Stimulated activated CD4-positive, alpha-beta T cell treated with anti-CD3 and anti-CD28 coated beads, TNF-alpha, amount 100 ng/mL, for 1 hour (primary cell): ENCODE data around the gene PMCH.
"Not testable (repeated sequence)": the region's sequence is repeated elsewhere in the genome, so short reads cannot be mapped to it uniquely, and the experiment has no call there.

Experiments
- DNase-seq, 3 donors: peaks; one replicate each; pipeline ENCODE4 v3.0.0-alpha.2; 2020; ENCODE audit warnings: low read depth in 3 of 3, low spot score in 1 of 3

The PMCH gene, protein sequence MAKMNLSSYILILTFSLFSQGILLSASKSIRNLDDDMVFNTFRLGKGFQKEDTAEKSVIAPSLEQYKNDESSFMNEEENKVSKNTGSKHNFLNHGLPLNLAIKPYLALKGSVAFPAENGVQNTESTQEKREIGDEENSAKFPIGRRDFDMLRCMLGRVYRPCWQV

DNA sequence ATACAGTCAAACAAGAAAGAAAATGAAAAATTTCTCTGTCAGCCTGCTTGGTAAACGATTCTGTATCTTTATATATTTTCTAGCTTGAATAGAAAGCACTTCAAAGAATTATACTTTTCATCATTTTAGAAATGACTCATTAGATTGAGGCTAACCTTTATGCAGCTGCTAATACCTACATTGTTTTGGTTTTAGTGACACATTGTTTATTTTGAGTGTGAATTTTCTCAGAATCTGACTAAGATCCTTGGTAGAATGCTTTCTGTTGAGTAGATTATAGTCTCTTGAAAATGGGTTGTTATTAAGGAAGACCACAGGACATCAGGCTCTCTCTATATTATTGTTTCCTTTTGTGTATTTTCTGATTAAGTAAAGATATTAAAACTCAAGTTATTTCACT lies at the start of gene PMCH:
Gene PMCH, minus strand, starts transcription at position 45 of the 400 bp plus-strand sequence. CDS start 63 bp downstream, outside the sequence.
- DNase-seq = no peak

DNA sequence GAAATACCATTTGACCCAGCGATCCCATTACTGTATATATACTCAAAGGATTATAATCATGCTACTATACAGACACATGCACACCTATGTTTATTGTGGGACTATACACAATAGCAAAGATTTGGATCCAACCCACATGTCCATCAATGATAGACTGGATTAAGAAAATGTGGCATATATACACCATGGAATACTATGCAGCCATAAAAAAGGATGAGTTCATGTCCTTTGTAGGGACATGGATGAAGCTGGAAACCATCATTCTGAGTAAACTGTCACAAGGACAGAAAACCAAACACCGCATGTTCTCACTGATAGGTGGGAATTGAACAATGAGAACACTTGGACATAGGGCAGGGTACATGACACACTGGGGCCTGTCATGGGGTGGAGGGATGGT lies 43.2 kb upstream of the PMCH start:
- DNase-seq = not testable (repeated sequence)

DNA sequence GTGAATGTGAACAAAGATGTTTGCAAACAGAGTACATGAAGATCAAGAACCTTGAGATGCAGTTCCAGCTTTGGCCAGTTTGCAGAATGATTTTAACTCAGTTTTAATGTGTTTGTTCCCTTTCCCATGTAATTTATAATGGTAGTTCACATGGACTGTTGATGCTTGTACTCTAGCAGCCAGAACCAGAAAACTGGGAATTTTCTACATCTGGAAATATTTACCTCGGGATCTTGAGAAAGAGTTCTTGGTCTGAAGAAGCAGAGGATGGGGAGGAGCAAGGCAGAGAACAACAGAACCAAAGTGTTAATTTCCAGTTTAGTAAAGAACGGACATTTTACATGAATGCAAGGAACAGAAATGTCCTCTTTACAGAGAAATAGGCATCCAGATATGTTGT lies 37.0 kb upstream of the PMCH start:
- DNase-seq = no peak

DNA sequence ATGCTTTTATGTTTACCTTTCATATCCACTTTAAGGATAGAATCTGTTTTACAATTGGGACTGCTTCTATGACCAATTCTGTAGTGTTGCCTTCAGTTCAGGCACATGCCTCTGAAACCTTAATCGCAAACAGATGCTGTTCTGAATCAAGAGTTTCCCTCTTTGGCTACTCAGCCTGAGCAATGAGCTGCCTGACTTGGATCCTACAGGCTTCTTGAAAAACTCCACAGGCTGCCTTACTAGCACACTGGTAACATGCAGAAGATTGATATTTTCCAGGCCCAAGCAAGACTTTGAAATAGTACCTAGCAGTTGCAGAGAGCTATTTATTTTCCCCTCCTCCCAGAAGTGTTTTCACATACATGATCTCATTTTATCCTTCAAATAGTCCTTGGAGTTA lies 34.8 kb upstream of the PMCH start:
- no peak for DNase-seq

DNA sequence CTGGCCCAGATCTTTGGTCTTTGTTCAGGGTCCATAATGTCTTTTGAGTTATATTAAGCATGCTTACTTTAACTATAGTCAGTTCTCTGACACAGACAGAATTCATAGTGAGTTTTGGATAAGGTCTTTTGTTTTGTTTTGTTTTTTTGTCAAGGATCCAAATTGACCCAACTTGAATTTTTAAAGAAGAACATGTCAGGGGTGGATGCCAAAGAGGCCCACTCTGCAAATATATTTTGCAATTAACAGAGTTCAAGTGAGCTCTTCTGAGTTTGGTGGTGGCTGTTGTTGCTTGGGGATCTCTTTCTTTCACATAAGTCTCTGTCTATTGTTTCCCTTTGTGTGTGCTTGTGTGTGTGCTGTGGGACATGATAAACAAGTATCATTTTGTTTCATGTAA lies 34.4 kb upstream of the PMCH start:
- DNase-seq = no peak

DNA sequence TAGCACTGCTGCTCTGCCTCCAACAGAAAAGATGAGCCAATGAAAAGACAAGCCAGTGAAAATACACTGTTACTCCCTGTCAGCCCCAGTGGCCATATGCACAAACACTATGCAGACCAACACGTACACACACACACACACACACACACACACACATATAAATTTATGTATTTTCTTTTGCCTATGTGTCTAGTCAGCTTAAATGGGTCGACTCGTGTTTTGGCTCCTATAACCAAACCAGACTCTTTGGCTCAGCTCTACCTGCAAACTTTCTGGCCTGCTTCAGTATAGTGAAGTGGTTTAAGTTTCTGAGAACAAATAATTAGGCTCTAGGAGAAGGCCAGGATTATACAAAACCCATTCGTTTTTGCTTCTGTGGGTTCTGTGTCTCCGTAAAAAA lies 30.3 kb upstream of the PMCH start:
- no peak for DNase-seq

DNA sequence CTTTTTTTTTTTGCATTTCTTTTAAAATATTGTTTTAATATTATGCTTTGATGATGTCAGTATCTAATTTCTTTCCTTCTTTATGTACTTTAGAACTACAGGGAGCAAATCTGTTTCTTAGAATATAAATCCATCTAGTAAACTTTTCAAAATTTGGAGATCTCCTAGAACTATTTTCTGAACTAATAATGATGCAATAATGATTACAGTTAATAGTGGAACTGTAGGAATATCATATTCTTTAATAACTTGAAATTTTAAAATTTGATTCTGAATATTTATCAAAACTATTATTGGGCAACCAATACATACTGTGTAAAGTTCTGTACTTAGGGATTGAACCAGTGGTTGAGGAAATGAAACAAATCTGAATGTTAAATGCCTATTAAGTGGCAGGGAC lies 23.1 kb upstream of the PMCH start:
- DNase-seq = no peak

DNA sequence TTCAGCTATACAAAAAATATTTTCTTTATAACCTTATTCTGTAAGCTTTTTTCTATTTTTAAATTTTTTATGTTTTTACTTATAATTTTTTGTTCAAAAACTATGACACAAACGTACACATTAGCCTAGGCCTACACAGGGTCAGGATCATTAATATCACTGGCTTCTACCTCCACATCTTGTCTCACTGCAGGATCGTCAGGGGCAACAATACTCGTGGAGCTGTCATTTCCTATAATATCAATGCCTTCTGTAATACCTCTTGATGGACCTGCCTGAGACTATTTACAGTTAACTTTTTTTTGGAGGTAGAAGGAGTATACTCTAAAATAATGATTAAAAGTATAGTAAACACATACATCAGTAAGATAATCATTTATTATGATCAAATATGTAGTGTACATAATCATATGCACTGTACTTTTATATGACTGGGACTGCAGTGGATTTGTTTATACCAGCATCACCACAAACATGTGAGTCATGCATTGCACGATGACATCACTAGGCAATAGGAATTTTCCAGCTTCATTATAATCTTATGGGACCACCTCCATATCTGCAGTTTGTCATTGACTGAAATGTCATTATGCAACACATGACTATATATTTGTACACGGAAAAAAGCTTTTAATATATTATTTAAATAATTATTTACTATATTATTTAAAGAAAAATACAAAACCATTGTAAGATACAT lies 18.5 kb upstream of the PMCH start:
- DNase-seq = no peak

DNA sequence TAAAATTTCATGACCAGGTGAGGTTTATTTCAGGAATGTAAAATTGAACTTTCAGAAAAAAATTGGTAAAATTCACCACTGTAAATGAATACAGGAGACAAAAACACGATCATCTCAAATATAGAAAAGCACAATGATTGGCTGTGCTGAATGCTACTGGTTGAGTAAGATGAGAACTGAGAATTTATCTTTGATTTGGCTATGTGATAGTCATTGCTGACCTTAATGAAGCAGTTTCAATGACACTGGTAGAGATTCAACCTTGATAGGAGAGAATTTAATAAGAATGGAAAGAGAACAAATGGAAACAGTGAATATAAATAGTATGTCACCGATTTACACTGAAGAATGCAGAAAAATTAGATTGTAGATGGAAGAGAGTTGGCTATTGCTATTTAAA lies 6.4 kb upstream of the PMCH start:
- no peak for DNase-seq

DNA sequence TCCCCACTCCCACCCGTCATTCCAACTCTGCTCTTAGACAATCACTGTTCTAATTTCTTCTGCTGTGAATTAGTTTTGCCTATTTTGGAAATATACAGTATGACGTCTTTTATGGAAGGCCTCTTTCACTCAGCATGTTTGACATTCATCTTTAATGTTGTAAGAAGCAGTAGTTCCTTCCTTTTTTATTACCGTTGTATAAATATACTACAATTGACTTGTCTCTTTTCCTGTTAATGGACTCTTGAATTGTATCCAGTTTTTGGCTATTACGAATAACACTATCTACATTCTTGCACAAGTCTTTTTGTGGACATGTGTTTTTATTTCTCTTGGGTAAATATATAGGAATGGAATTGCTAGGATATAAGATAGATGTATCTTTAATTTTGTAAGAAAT lies 4.9 kb upstream of the PMCH start:
- no peak for DNase-seq

DNA sequence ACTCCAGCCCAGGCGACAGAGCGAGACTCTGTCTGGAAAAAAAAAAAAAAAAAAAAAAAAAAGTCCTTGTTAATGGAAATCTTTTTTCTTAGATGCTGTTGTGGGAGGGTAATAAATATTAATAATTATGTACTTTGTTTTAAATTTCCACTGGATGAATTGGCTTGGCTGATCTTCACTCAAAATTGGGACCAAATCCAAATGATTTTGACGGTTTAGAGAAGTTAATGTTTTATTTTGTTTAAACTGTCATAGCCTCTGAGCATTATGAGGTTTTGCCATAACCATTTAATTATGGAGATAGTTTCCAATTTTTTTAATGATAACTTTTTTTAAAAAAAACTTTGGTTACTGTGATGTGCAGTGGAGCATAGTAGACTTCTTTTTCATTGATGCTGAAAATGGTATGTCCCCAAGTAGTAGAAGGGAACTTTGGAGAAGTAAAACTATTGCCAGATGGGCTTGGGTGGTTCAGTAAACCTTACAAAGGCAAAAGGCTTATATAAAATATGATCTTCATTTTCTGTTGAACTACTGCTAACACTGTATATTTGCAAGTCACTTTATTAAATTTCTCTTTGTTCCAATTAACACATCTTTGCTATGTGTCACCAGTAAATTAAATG lies 3.9 kb upstream of the PMCH start:
- DNase-seq = no peak

DNA sequence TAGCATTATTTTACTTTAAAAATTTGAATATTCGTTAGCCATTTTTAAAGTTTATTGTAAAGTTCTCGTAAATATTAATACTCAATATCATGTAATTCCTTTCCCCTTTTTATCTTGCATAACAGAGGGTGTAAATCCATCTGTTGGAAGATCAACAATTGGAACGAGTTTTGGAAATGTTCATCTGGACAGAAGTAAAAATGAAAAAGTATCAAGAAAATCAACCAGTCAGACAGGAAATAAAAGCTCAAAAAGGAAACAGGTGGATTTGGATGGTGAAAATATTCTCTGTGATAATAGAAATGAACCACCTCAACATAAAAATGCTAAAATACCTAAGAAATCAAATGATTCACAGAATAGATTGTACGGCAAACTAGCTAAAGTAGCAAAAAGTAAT lies 1.8 kb downstream of the PMCH start:
- DNase-seq = no peak

DNA sequence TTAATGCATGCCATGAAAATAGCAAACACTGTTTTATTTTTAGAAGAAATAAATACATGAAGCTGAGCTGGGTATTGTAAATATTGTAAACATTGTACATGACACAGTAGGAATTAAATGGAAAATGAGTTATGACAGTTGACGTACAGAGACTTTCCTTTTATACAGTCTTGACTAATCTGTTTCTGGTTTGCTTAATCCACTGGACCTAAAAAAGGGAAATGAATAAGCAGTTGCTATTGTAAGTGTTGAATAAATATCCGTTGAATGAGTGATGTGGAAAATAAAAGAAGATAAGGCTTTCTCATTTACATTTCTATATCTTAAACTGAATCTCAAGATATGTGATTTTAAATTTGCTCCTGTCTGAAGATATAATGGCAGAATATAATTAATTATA lies 15.0 kb downstream of the PMCH start:
- DNase-seq = no peak

DNA sequence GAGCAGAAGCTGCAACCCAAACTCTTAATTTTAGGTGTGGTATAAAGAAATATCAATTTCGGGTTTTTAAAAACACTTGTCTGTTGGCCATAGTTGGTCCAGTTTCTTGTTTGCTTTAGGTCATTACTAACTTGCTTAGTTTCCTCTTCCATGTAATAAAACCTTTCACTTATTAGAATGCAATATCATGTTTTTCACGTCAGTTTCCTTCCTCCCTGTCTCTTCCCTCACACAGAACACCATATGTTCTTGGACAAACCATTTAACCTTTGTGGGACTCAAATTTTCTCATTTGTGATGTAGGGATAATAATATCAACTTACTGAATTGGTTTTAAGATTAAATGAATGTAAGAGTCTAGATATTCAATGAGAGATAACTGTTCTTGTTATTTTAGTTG lies 22.9 kb downstream of the PMCH start:
- no peak for DNase-seq

DNA sequence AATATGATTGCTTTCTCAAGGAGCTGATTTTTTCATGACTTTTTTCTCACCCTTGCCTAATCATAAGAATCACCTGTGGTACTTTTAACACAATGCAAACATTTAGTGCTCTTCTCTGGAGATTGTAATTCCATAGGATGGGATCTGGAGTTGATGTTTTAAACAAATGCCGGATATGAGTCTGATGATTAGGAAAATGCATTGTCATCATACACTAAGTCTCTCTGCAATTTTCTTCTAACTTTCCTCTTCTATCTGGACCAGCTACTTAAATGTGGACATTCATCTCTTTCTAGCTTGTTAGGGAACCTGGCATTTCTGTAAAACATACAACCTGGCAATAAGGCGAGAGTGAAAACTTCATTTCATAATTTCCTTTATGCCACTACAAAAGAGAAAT lies 23.5 kb downstream of the PMCH start:
- DNase-seq = no peak

DNA sequence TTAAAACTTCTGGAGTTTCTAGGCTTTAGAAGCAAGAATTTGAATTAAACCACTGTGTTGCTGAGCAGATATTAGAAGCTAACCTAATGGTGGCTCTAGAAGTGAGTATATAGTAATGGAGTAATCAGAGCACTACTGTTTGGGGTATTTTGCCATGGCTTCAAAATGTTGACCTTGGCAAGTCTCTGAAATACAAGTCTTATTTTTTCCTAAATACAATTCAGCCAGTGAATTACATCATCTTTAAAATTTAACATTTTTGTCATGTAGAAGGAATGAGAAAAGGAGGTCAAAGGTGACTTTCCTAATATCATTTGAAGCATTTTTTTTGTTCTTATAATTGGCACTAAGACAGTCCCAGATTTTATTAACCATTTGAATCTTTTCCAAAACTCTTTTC lies 25.2 kb downstream of the PMCH start:
- DNase-seq = no peak

DNA sequence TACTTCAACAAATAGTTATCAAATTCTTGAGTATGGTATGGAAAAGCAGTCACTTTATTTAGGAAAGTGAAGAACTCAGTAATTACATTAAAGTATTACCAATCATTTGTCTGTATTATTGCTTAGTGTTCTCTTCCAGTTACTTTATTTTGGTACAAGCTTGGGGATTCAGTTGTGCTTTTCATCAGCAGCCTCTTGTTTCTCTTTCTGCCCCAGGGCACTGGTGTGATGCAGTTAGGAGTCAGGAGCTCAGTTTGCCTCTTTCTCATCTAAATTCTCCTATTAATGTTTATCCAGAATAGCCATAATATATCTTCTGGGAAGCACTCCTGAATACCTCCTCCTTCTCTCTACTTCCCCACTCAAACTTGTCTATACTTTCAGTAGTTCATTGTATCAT lies 25.7 kb downstream of the PMCH start:
- DNase-seq = no peak

DNA sequence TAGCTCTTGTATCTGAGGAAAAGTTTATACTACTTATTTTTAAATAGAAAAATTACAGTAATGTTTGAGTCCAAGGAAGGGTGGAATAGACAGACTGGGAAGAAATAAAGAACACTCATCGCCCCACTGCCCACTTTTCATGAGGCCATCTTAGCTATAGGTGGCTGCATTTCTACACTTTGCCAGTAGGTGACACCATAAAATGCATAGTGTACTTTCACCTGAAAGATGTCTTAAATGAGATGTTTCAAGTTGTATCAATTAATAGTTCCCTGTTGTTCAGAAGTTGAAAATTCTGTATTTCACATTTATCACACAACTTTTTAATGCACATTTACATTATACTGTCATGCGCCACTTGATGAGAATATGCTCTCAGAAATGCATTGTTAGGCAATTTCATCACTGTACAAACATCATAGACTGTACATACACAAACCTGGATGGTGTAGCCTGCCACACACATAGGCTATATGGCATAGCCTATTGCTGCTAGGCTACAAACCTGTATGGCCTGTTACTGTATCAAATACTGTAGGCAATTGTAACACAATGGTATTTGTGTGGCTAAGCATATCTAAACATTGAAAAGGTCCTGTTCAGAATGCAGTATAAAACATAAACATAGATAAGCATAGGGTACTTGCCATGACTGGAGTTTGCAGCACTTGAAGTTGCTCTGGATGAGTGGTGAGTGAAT lies 27.6 kb downstream of the PMCH start:
- no peak for DNase-seq

DNA sequence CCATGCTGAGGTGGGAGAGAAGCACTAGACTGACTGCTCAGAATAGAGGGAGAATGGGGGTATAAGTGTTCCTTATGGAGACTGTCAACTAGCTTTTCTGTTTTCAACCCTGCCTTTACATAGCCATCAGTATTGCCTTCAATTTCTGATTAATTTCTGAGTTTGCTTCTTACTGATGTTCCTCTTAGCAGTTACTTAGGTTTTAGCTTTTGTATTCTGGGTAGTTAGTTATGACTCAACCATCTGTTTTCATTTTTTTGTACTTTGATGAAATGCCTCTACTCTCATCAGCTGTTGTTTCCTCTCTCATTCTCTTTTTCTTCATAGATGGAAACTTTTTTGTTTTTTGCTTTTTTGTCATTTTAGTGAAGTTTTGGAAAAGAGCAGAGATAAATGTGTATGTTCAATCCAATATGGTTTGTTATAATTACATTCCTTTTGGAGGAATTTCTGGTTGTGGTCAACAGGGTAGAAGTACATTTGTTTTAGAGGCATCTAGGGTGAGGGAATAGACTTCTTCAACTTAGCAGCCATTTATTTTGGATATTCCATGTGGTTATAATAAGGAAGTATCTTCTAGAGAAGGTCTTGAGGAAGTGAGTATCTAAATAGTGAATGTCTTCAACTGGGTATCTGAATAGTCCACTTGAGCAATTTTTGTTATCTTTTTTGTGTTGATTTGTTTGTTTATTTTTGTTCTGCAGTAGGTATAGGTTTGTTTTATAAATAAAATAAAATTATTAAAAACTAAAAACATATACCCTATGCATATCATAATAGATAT lies 29.6 kb downstream of the PMCH start:
- no peak for DNase-seq

DNA sequence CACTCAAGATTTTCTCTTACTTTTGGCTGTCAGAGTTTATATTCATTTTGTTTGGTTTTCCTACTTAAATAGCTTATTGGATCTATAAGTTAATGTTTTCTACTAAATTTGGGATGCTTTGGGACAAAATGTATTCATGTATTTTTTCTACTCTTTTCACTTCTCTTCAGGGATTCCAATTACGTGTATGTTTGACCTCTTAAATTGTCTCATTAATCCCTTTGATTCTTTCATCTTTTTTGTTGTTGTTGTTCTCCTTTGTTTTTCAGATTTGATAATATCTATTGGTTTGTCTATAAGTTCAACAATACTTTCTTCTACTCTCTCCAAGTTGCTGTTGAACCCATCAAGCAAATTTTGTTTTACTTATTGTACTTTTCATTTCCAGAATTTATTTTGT lies 34.2 kb downstream of the PMCH start:
- no peak for DNase-seq

DNA sequence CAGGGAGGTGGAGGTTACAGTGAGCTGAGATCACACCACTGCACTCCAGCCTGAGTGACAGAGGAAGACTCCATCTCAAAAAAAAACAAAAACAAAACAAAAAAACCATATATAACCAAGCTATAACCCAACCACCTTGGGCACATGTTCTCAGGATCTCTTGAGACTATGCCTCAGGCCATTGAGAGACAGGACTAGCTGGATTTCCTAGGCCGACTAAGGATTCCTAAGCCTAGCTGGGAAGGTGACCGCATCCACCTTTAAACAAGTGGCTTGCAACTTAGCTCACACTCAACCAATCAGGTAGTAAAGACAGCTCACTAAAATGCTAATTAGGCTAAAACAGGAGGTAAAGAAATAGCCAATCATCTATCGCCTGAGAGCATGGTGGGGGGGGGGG lies 42.4 kb downstream of the PMCH start:
- not testable (repeated sequence) for DNase-seq
